GM21390 (cell line): Measurements from ENCODE around the gene BLOC1S6.

Experiments used
- ATAC-seq: cut with Tn5 transposase; IDR thresholded peaks from one replicate; pipeline ENCODE4 v1.9.1; 2021; ENCODE audit not compliant: unreplicated experiment

Gene BLOC1S6

DNA sequence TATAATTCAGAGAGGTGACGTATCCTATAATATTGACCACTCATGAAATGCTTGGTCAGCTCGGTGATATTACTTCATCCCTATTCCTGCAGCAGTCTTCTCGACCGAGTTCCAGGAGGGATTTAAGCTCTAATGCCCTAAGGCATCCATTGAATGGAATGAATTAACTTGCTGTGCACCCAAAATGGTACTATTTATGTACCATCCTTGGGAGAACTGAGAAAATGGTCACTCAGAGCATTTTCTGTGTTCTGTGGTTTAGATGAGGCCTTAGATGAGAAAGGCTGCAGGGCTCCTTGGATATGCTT lies 638 bp downstream of the BLOC1S6 start:
- no peak for ATAC-seq

DNA sequence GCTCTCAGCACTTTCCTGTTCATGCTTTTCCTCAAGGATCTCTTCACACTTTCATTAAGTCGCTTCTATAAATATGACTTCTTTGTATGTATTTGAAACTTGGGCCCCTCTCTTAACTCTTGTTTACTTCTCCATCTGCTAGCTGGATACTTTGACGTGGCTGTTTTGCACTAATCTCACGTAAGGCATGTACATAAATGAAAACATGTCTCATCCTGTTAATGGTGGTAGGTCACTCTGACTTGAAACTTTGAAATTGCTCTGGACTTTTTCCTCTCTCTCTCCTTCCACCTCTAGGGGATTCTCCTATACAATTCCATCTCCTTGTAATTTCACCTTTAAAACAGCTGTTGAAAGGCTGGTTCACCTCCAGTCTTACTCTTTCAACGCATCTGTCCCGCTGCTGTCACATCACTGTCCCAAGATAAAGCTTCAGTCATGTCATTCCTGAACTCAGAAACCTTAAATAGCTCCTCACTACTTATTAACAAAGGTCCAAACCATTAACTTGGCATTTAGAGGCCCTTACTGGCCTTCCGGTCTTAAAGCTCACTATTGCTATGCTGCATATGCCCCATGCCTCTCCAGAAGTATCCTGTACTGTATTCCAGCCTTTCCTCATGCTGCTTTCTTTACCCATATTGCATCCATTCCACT lies 1.2 kb downstream of the BLOC1S6 start:
- ATAC-seq: no peak

DNA sequence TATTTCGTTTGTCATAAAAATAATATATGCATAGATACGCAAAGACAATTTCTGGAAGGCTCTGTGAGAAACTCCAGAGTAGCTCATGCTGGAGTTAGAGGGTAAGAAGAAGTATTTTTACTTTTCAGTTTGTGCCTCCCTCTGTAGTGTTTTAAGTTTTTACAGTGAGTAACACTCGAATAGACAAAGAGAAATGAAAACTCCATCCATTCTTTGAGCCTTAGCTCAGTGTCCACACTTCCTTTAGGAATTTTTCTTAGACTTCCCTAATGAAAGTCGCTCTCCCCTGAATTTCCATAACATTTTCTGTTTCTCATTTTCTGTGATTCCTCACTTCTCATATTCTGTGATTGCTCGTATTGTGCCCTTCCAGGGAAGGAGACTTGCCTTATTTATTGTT lies 2.1 kb downstream of the BLOC1S6 start:
- ATAC-seq: no peak

DNA sequence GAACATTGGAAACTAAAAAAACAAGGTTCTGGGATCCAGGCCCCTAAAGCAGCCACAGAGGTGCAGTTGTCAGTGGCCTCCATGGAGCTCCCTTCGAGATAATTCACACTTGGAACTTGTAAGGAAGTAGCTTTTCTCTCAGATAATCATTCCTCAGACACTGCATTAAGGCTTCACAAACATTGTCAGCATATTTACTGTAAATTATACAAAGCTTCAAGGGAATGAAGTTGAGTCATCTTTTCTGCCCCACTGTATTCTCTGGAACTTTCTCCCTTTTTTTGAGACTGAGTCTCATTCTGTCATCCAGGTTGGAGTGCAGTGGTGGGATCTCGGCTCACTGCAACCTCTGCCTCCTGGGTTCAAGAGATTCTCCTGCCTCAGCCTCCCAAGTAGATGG lies 7.1 kb downstream of the BLOC1S6 start:
- no peak for ATAC-seq

DNA sequence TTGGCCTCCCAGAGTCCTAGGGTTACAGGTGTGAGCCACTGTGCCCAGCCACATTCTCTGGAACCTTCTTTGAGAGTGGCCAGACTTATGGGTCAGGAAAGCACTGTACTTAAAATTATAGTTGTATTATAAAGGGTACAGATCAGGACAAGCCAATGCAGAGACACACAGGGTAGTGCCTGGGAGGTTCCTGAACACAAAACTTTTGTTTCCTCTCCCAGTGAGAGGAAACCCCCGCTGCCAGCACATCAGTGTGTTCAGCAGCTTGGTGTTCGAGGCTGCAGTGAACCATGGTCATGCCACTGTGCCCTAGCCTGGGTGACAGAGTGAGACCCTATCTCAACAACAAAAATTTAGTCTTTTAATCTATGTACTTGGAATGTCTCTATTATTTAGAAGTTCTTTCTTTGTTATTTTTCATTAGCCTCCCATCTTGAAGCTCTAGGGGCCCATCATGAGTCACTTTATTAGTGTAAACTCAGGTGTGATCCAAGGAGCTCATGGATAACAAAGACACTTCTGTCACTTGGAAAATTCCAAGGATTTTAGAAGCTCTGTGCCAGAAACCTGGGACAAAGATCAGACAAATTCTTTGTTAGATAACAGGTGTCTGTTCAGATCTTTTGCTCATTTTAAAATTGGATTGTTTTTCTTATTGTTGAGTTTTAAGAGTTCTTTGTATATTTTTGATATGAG lies 7.8 kb downstream of the BLOC1S6 start:
- ATAC-seq: no peak

DNA sequence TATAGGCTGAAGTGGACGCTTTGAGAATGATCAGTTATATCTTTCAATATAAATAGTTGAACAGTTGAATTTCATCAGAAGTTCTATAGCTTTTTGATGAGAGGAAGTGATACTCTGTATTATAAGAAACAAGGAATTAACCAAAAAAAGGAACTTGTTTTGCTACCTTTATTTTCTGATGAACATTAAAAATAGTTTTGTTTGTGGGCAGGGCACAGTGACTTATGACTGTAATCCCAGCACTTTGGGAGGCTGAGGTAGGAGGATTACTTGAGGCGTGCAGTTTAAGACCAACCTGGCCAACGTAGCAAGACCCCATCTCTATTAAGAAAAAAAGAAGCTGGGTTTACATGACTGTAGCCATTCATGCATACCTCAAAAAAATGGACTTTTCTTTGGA lies 16.7 kb downstream of the BLOC1S6 start:
- no peak for ATAC-seq

DNA sequence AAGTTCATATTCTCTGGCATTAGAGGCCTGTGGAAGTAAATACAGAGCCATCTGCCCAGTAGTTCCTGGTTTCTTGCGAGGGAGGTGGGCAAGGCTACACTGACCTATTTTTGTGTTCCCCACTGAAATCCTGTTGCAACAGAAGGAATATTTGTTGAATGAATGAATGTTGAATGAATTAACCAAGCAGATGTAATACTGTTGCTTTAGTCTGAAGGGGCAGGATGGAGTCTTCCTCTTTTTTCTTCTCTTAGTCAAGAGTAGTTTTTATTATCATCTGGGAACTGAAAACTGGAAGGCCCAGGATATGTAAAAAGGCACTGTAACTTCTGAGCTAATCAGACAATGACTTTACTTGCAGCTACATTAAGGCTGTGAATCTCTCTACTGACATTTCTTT lies 17.1 kb downstream of the BLOC1S6 start:
- ATAC-seq: no peak

DNA sequence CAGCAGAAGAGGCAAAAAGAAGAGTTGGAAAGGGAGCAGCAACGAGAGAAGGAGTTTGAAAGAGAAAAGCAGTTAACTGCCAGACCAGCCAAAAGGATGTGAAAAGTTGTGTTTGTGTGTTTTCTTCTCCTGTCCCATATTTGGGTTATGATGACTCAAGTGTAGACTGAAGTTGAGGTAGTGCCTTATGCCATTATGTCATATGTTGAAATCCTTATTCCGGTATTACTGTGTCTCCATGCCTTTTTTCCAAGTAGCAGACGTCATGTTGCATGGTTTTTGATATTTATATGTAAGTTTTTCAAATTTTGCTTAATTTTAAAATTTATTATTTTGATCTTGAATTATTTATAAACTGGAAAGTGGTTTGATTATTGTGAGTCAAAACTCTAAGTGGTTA lies 19.2 kb downstream of the BLOC1S6 start:
- no peak for ATAC-seq

DNA sequence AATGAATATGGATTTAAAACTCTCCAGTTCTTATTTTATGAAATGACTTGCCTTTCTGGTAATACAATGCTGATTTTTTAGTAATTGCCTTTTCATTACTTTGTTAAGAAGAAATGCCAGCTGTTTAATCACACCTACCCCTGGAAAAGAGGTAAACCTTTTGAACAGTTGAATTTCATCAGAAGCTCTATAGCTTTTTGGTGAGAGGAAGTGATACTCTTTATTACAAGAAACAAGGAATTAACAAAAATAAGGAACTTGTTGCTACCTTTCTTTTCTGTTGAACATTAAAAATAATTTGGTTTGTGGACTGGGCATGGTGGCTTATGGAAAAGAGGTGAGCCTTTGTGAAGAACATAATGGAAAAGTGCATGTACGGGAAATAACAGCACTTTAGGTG lies 19.7 kb downstream of the BLOC1S6 start:
- no peak for ATAC-seq

DNA sequence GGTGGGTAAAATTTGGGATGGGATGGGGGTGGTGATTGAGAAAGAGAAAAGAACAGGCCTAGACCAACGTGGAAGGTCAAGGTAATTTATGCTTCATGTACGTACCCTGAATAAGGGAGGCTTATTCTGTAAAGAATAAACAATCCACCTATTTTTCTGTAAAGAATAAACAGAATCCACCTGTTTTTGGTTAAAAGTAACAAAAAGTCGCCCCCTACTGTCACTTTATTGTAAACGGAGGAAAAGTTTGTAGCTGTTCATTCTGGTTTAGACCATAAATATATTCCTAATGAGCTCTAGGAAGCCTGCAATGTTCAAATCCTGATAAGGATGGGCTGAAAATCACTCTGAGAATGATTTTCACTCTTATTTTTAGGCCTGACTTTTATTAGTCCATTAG lies 24.1 kb downstream of the BLOC1S6 start:
- no peak for ATAC-seq

DNA sequence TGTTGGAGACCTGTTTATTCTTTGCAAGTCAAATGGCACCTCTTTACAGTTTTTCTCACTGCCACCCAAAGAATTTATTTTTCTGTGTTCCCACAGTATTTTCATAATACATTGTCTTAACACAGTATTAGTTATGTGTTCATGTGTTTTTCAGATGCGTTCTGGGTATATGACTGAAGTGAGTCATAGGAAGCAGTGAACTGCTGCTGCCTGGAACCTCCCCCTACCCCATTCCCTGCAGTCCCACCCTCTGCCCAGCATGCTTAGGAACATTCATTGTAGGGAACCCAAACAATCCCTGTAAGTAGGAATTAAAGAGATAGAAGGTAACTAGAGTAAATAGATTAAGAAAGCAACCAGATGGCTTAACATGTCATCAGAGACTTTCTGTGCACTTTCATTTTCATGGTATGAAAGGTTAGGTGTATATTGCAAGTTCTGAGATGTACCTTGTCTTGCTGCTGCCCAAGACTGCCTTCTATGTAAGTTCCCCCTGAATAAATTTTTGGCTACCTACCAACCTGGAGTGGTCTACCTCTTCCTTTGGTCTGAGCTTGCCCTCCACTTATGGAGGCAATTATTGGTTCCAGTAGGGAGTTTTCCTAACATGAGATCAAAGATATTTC lies 25.7 kb downstream of the BLOC1S6 start:
- peak; percentile 51 for ATAC-seq

DNA sequence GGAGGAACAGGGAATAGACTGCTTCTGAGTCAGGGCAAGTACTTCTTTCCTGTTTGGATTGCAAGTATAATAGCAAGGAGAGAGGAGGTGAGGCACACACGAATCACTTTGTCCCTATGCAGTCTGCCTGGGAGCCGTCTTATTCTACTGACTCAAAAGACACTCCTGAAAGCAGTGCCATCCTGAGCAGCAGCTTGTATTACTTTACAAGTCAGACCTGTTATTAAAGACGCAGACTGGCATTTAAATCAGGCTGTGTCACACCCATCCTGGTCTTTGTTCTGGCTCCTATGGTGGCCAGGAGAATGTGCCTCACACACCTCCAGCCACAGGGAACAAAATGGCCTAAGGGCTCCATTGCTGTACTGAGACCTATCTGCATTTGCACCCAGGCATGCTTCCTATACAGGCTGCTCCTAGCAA lies 29.7 kb downstream of the BLOC1S6 start:
- no peak for ATAC-seq

DNA sequence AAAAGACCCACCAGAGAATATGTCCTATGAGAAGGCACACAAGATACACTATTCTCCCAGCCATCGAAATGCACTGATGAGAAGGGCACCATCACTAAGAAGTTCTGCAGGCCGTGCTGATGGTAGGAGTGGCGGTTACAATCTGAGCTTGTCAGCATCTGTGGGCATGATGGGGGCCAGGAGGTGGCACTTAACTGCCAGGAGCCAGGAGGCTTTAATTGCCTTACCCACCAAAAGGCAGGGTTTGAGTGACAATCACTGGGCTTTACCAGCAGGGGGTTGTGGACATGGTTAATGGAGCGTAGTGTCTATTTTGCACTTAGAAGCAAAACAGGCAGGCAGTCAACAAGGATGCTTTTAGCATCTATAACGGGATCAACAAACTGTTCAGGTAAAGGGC lies 31.6 kb downstream of the BLOC1S6 start:
- ATAC-seq: no peak

DNA sequence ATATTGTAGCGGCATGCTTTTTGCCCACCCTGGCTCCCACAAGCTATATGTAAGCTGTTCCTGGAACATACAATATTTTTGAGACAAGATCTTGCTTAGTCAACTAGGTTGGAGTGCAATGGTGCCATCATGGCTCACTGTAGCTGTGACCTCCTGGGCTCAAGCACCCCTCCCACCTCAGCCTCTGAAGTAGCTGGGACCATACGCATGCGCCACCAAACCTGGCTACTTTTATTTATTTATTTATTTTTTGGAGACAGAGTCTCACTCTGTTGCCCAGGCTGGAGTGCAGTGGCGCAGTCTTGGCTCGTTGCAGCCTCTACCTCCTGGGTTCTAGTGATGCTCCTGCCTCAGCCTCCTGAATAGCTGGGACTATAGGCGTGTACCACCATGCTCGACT lies 41.0 kb downstream of the BLOC1S6 start:
- no peak for ATAC-seq

DNA sequence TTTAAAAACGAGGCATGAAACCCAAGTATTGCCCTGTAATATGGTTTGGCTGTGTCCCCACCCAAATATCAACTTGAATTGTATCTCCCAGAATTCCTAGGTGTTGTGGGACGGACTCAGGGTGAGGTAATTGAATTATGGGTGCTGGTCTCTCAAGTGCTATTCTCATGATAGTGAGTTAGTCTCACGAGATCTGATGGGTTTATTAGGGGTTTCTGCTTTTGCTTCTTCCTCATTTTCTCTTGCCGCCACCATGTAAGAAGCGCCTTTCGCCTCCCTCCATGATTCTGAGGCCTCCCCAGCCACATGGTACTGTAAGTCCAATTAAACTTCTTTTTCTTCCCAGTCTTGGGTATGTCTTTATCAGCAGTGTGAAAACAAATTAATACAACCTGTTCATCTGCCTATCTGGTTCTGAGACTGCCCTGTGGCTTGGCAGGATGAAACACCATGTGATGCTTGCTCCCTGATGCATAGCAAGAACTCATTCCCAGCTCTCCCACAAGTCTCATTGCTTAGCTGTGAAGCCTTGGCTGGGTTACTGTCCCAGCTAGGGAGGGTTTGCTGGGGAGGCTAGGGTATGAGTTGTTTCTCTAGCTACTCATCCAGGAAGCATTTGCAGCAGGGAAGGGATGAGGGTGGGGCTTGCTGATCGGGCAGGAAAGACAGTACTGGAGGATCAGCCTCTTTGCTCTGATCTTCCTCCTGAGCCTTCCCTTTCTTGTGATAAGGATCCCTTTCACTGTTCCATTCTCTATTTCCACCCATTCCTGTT lies 43.9 kb downstream of the BLOC1S6 start:
- ATAC-seq: no peak

DNA sequence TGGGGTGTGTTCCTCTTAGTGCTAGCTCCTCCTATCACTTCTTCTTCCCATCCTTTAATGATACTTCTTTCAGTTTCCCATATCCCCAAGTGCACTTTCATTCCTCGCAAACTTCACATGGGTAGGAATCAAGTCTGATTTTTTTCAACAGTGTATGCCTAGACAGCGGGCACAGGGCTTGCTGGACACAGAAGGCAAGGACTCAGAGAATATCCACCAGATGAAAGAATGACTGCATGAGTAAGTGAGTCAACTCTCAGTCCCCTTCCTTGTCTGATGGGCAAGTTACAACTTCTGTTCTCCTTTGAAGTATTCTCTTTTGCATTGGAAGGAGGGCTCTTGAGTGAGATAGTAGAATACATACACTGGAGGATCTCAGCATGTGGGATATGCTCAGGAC lies 44.6 kb downstream of the BLOC1S6 start:
- no peak for ATAC-seq

DNA sequence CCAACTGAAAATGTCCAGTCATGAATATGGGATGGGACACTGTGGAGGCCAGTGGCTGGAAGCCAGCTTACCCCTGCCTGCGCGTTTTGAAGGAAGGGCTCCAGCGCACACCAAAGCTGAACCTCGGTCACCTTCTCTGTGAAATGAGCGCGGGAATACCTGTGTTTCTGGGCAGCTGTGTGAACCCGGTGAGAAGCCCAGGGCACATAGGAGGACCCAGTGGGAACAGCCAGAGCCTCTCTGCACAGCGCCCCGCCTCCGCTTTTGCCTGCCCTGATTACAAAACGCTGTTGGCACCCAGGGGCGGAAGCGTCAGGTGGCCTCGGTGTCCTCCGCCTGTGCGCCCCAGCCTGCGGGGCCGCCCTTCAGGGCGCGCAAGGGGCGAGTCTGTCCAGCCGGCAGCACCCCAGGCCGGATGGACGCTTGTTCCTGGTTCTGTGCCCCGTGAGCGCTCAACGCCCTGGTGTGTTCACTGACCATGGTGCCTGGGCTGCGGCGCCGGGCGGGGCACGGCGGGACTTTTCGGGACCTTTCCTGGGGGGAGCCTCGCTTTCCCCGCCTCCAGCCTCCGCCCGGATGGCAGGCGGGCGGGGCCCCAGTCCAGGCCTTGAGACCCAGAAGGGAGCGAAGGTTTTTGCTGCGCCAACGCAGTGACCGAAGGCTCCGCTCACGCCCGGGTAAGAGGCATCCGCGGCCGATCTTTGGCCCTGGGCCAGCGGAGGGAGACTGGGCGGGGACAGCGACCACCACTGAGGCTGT lies 47.4 kb downstream of the BLOC1S6 start, which contains the start of gene SQOR:
Gene SQOR (plus strand): TSS at position 598 of the 759 bp plus-strand sequence. CDS start 23,895 bp downstream, outside the sequence.
- peak; percentile 60 for ATAC-seq

DNA sequence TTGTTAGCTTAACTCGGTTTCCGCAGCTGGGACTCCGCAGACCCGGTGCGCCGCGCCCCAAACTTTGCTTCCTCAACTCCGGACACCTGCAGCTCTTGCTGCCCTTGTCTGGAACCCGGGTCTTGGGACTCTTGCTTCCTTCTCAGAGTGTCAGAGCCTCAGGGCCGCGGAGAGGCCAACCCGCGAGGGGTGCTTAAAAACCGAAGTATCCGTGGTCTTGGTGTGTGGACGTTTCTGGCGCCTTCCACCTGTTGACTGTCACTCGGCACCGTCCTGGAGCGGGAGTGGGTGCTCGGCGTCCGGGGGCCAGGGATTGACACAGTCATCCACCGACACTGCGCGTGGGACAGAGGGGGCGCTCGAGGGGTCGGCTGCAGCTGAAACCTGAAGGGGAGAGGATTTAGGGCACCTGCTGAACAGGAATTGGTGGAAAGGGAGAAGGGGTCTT lies 48.0 kb downstream of the BLOC1S6 start:
- peak; percentile 45 for ATAC-seq

DNA sequence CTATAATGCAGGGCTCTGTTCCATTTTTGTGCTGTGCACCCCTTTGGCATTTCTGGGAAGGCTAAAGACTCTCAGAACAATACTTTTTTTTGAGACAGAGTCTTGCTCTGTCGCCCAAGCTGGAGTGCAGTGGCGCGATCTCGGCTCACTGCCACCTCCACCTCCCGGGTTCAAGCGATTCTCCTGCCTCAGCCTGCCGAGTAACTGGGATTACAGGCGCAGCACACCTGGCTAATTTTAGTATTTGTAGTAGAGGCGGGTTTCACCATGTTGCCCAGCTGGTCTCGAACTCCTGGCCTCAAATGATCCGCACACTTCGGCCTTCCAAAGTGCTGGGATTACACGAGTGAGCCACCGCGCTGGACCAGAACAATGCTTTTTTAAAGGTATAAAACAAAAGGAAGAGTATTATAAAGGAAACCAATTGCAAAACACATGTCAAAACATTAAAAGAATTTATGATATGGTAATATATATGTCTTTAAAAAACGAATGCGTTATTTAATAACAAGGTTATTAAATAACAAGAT lies 48.6 kb downstream of the BLOC1S6 start:
- no peak for ATAC-seq

DNA sequence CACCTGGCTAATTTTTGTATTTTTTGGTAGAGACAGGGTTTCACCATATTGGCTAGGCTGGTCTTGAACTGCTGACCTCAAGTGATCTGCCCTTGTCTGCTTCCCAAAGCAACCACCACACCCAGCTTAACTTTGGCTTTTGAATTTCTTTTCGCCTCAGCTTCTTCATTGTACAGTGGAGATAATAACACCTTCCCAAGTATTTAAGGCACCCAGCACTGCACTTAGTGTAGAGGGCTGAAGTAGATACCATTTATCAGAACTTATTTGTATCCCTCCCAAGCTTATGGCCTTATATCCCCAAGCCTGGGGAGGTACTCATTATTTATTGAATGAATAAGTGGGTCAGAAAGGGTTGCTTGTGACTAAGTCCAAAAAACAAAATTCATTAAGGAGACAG lies 50.0 kb downstream of the BLOC1S6 start:
- ATAC-seq: no peak
